ENCODE results near the gene DQX1. TPM values are rescaled to one million over a fixed set of nuclear protein-coding genes. Genes with fewer than 3 reads are reported as not detected.

The DQX1 gene
- total RNA-seq, 1 donor from 2014 or later, result not detected

GRCh38 chr2:74507145-74507925 lies 18.7 kb downstream of the DQX1 start, which contains the start of gene PCGF1:
Gene PCGF1 (minus strand): TSS chr2:74507695. CDS start chr2:74507668, 27 bp downstream.
- Mint-ChIP-seq H3K4me3 (ENCODE audit: unreplicated experiment) (peak within 1 kb of the TSS; percentile 100), H3K27me3 (ENCODE audit: low read depth) (peaks cover 28% of the 10 kb centered on the region), H3K4me1 (ENCODE audit: low read depth) (peaks cover 52% of the 10 kb centered on the region), H3K36me3 (ENCODE audit: low read depth) (peaks cover 14% of the 10 kb centered on the region), H3K9me3 (ENCODE audit: low read depth) (no peaks in the 10 kb centered on the region), H3K27ac (ENCODE audit: unreplicated experiment) (peak within 1 kb of the TSS; percentile 100)
- no peak for DNase-seq (ENCODE audit: low spot score)
- TF ChIP-seq, protein P1, sequence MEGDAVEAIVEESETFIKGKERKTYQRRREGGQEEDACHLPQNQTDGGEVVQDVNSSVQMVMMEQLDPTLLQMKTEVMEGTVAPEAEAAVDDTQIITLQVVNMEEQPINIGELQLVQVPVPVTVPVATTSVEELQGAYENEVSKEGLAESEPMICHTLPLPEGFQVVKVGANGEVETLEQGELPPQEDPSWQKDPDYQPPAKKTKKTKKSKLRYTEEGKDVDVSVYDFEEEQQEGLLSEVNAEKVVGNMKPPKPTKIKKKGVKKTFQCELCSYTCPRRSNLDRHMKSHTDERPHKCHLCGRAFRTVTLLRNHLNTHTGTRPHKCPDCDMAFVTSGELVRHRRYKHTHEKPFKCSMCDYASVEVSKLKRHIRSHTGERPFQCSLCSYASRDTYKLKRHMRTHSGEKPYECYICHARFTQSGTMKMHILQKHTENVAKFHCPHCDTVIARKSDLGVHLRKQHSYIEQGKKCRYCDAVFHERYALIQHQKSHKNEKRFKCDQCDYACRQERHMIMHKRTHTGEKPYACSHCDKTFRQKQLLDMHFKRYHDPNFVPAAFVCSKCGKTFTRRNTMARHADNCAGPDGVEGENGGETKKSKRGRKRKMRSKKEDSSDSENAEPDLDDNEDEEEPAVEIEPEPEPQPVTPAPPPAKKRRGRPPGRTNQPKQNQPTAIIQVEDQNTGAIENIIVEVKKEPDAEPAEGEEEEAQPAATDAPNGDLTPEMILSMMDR (IDR thresholded peaks at IDR 0.05), result peak; percentile 72

GRCh38 chr2:74505448-74506246 lies 20.4 kb downstream of the DQX1 start:
- Mint-ChIP-seq H3K36me3 (ENCODE audit: low read depth) (peaks cover 14% of the 10 kb centered on the region), H3K9me3 (ENCODE audit: low read depth) (no peaks in the 10 kb centered on the region), H3K27me3 (ENCODE audit: low read depth) (peaks cover 15% of the 10 kb centered on the region), H3K4me3 (ENCODE audit: unreplicated experiment) (peak overlapping the region; percentile 100), H3K4me1 (ENCODE audit: low read depth) (peaks cover 60% of the 10 kb centered on the region), H3K27ac (ENCODE audit: unreplicated experiment) (peak overlapping the region; percentile 8)
- TF ChIP-seq, protein P1 (IDR thresholded peaks at IDR 0.05), result no peak
- DNase-seq (ENCODE audit: low spot score), result no peak

DNA sequence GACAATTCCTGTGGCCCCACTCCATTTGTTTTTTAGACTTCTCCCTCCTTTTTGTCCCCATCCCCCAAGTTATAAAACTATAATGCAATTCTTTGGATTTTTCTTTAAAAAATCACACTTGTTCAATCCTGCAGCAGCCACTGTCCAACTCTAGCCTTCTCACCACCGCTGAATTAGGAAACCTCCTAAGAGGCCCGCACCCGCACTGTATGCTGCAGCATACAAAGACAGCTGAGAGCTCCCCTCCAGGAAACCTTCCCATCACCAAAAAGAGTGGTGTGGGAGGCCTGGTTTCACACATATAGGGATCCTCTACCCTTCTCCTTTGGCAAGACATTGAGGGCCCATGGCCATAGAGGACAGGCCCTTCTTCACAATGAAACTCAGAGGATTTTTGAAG lies 21.4 kb downstream of the DQX1 start:
- TF ChIP-seq, protein P1 (IDR thresholded peaks at IDR 0.05), result no peak
- Mint-ChIP-seq H3K4me1 (ENCODE audit: low read depth) (peaks cover 60% of the 10 kb centered on the region), H3K9me3 (ENCODE audit: low read depth) (no peaks in the 10 kb centered on the region), H3K27ac (ENCODE audit: unreplicated experiment) (peak overlapping the region; percentile 84), H3K27me3 (ENCODE audit: low read depth) (peaks cover 10% of the 10 kb centered on the region), H3K36me3 (ENCODE audit: low read depth) (peaks cover 14% of the 10 kb centered on the region), H3K4me3 (ENCODE audit: unreplicated experiment) (peak overlapping the region; percentile 71)
- no peak for DNase-seq (ENCODE audit: low spot score)

GRCh38 chr2:74503506-74504475 lies 22.2 kb downstream of the DQX1 start:
- Mint-ChIP-seq H3K36me3 (ENCODE audit: low read depth) (peaks cover 14% of the 10 kb centered on the region), H3K4me3 (ENCODE audit: unreplicated experiment) (peak overlapping the region; percentile 71), H3K27ac (ENCODE audit: unreplicated experiment) (peak overlapping the region; percentile 85), H3K27me3 (ENCODE audit: low read depth) (peaks cover 14% of the 10 kb centered on the region), H3K4me1 (ENCODE audit: low read depth) (peaks cover 65% of the 10 kb centered on the region), H3K9me3 (ENCODE audit: low read depth) (no peaks in the 10 kb centered on the region)
- DNase-seq (ENCODE audit: low spot score), result no peak
- TF ChIP-seq, protein P1 (IDR thresholded peaks at IDR 0.05), result no peak

All from chondrocyte (in vitro differentiated cells).